ENCODE data around the gene VPS26A.

VPS26A gene

GRCh38 chr10:69216577-69217118, 92.7 kb downstream of the VPS26A start:
- in situ Hi-C loops (cut with HindIII; ENCODE audit: low sequenced_read_pairs) = loop anchor here (10.0 kb wide), 1 partner anchor 202 kb away; no protein-coding TSS in a partner anchor

DNA sequence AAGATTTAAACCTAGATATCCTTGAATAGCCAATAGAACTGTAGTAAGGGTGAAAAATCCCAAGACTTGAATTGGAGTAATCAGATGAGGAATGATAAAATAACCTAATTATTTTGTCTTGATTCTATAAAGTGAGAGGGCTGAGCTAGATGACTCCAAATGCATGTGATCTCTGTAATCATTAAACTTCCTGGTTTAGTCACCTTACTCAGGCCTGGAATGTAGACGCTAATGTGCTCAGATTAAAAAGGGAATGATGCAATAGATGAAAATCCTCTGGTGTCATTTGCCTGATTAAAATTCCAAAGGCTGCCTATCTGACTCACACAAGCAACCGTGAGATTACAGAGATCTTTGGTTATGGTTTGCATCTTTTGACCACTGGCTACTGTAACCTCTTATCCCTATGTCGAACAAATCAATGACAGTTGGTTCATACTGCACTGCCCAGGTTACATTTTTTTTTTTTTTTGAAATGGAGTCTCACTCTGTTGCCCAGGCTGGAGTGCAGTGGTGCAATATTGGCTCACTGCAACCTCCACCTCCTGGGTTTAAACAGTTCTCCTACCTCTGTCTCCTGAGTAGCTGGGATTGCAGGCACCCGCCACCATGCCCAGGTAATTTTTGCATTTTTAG, 93.3 kb downstream of the VPS26A start:
- in situ Hi-C loops (cut with HindIII; ENCODE audit: low sequenced_read_pairs) = loop anchor here (10.0 kb wide), 1 partner anchor 202 kb away; no protein-coding TSS in a partner anchor

DNA sequence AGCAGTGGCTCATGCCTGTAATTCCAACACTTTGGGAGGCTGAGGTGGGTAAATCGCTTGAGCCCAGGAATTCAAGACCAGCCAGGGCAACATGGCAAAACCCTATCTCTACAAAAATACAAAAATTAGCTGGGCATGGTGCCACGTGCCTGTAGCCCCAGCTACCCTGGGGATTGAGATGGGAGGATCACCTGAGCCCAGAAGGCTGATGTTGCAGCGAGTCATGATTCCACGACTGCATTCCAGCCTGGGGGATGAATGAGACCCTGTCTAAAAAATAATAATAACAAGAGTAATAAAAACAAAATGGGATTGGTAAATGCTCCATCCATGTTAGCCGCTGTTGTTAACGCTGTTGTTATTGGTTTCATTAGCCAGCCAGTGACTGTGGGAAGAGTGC, 94.9 kb downstream of the VPS26A start:
- in situ Hi-C loops (cut with HindIII; ENCODE audit: low sequenced_read_pairs) = loop anchor here (10.0 kb wide), 1 partner anchor 204 kb away; no protein-coding TSS in a partner anchor

- in situ Hi-C loops (cut with HindIII; ENCODE audit: low sequenced_read_pairs) = loop anchor here (10.0 kb wide), 1 partner anchor 185 kb away; no protein-coding TSS in a partner anchor
Measured at GRCh38 chr10:69220041-69220451, 96.1 kb downstream of the VPS26A start, which contains the start of gene HKDC1. Gene HKDC1, plus strand, starts transcription at chr10:69220332. Its CDS starts 104 bp downstream, at chr10:69220436.

DNA sequence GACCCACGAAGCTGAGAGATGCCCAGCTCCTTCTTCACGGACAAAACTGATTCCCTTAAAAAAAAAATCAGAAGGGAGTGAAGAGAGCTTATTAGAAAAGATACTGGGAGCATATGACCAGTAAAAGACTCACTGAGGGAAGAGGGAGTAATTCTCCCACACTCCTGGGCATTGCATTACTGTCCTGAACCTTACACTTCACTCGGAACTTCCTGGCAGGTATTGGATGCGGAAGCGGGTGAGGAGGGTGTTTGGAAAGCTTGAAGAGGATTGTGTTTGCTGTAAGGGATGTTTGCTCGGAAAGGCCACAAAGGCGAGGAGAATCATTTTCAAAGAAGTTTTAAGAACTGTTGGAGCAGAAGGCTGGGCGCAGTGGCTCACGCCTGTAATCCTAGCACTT, 96.5 kb downstream of the VPS26A start:
- in situ Hi-C loops (cut with HindIII; ENCODE audit: low sequenced_read_pairs) = loop anchor here (10.0 kb wide), 1 partner anchor 184 kb away; no protein-coding TSS in a partner anchor

Measured in endothelial cell of hepatic sinusoid (primary cell).